H9 (cell line): ENCODE measurements around the gene HS1BP3. TPM values are rescaled to one million over a fixed set of nuclear protein-coding genes. Genes with fewer than 3 reads are reported as not detected.

Experiments
- DNase-seq: peaks from one replicate; pipeline ENCODE4 v3.0.0-alpha.2; 2017
- H2AFZ ChIP-seq: one replicate; pipeline ENCODE4 v1.6.1; 2013; ENCODE audit warnings: mild to moderate bottlenecking, low read length, control low read depth, moderate library complexity
- H2AK5ac ChIP-seq: 2 replicates; pipeline ENCODE4 v1.6.1; 2013; ENCODE audit warnings: low read length, control low read depth, mixed read lengths; ENCODE audit not compliant: insufficient read length
- H2BK120ac ChIP-seq: one replicate; pipeline ENCODE4 v1.6.1; 2013; ENCODE audit warnings: low read depth, mild to moderate bottlenecking, low read length, control low read depth, inconsistent platforms; ENCODE audit not compliant: poor library complexity, severe bottlenecking
- H2BK12ac ChIP-seq: 2 replicates; pipeline ENCODE4 v1.6.1; 2013; ENCODE audit warnings: low read length, control low read depth, mixed read lengths, low read depth; ENCODE audit not compliant: insufficient read length
- H2BK15ac ChIP-seq: 2 replicates; pipeline ENCODE4 v1.6.1; 2013; ENCODE audit warnings: low read depth, low read length, control low read depth
- H2BK20ac ChIP-seq: one replicate; pipeline ENCODE4 v1.6.1; 2013; ENCODE audit warnings: low read depth, mild to moderate bottlenecking, low read length, control low read depth, inconsistent platforms; ENCODE audit not compliant: poor library complexity, severe bottlenecking
- H2BK5ac ChIP-seq: 2 replicates; pipeline ENCODE4 v1.6.1; 2013; ENCODE audit warnings: low read length, control low read depth, mixed read lengths; ENCODE audit not compliant: insufficient read length
- H3K14ac ChIP-seq: 2 replicates; pipeline ENCODE4 v1.6.1; 2013; ENCODE audit warnings: low read length, control low read depth; ENCODE audit not compliant: insufficient read depth
- H3K18ac ChIP-seq: 2 replicates; pipeline ENCODE4 v1.6.1; 2013; ENCODE audit warnings: low read depth, mild to moderate bottlenecking, mixed read lengths, low read length, control low read depth; ENCODE audit not compliant: insufficient read length
- H3K23ac ChIP-seq: 2 replicates; pipeline ENCODE4 v1.6.1; 2013; ENCODE audit warnings: low read length, control low read depth, mixed read lengths, low read depth; ENCODE audit not compliant: insufficient read length
- H3K23me2 ChIP-seq: 2 replicates; pipeline ENCODE4 v1.6.1; 2013; ENCODE audit warnings: low read depth, mild to moderate bottlenecking, mixed read lengths, low read length, control low read depth; ENCODE audit not compliant: insufficient read length, poor library complexity, severe bottlenecking
- H3K27ac ChIP-seq: 2 replicates; pipeline ENCODE4 v1.5.1; 2013; ENCODE audit warnings: low read length, control low read depth, mixed read lengths, low read depth; ENCODE audit not compliant: insufficient read length
- H3K27me3 ChIP-seq: 2 replicates; pipeline ENCODE4 v1.6.1; 2013; ENCODE audit warnings: low read length, control low read depth, inconsistent platforms; ENCODE audit not compliant: insufficient read depth
- H3K4ac ChIP-seq: 2 replicates; pipeline ENCODE4 v1.6.1; 2013; ENCODE audit warnings: low read depth, mild to moderate bottlenecking, control low read depth, inconsistent platforms, low read length, moderate library complexity
- H3K4me1 ChIP-seq: 2 replicates; pipeline ENCODE4 v1.6.1; 2013; ENCODE audit warnings: low read length, control low read depth, inconsistent platforms; ENCODE audit not compliant: insufficient read depth
- H3K4me2 ChIP-seq: 2 replicates; pipeline ENCODE4 v1.6.1; 2013; ENCODE audit warnings: low read length, control low read depth, mixed read lengths; ENCODE audit not compliant: insufficient read length, insufficient read depth
- H3K56ac ChIP-seq: 2 replicates; pipeline ENCODE4 v1.6.1; 2013; ENCODE audit warnings: low read depth, mild to moderate bottlenecking, mixed read lengths, low read length, control low read depth; ENCODE audit not compliant: insufficient read length
- H3K79me1 ChIP-seq: 2 replicates; pipeline ENCODE4 v1.6.1; 2013; ENCODE audit warnings: low read depth, mild to moderate bottlenecking, moderate library complexity, low read length, control low read depth, inconsistent platforms; ENCODE audit not compliant: insufficient read depth, poor library complexity, severe bottlenecking
- H3K79me2 ChIP-seq: 2 replicates; pipeline ENCODE4 v1.6.1; 2013; ENCODE audit warnings: low read length, control low read depth, inconsistent platforms; ENCODE audit not compliant: insufficient read depth
- H3K9ac ChIP-seq: 2 replicates; pipeline ENCODE4 v1.6.1; 2013; ENCODE audit warnings: low read length, control low read depth, mixed read lengths; ENCODE audit not compliant: insufficient read length; ENCODE audit errors: extremely low read depth
- H3K9me3 ChIP-seq: one replicate; pipeline ENCODE4 v1.6.1; 2013; ENCODE audit warnings: low read depth, low read length, inconsistent platforms; ENCODE audit not compliant: control insufficient read depth
- H3T11ph ChIP-seq: one replicate; pipeline ENCODE4 v1.6.1; 2013; ENCODE audit warnings: mild to moderate bottlenecking, low read length, control low read depth, inconsistent platforms
- H4K20me1 ChIP-seq: one replicate; pipeline ENCODE4 v1.6.1; 2013; ENCODE audit not compliant: control insufficient read depth, insufficient read length, insufficient read depth
- H4K5ac ChIP-seq: 2 replicates; pipeline ENCODE4 v1.6.1; 2013; ENCODE audit warnings: low read depth, mild to moderate bottlenecking, mixed read lengths, low read length, control low read depth; ENCODE audit not compliant: insufficient read length
- H4K8ac ChIP-seq: replicated peaks from 2 replicates; pipeline ENCODE4 v1.6.1; 2013; ENCODE audit warnings: low read length, control low read depth, mixed read lengths, low read depth; ENCODE audit not compliant: insufficient read length
- H4K91ac ChIP-seq: 2 replicates; pipeline ENCODE4 v1.6.1; 2013; ENCODE audit warnings: low read depth, mild to moderate bottlenecking, moderate library complexity, mixed read lengths, low read length, control low read depth; ENCODE audit not compliant: insufficient read length
- H3K27ac Mint-ChIP-seq, 3 experiments: 2 replicates in 2 of 3; 3 replicates in 1 of 3; pipeline ENCODE4 v1.8.0; 2020 to 2021; ENCODE audit warnings: mixed read lengths in 3 of 3, mild to moderate bottlenecking in 1 of 3, moderate library complexity in 1 of 3
- H3K27me3 Mint-ChIP-seq: 2 replicates; pipeline ENCODE4 v1.8.0; 2021; ENCODE audit warnings: low read depth, mild to moderate bottlenecking, moderate library complexity, mixed read lengths
- H3K36me3 Mint-ChIP-seq, 3 experiments: 2 replicates in 2 of 3; 3 replicates in 1 of 3; pipeline ENCODE4 v1.8.0; 2020 to 2021; ENCODE audit warnings: low read depth in 3 of 3, mixed read lengths in 3 of 3; ENCODE audit not compliant: insufficient read depth in 1 of 3
- H3K4me1 Mint-ChIP-seq, 2 experiments: 2 replicates each; pipeline ENCODE4 v1.8.0; 2020; ENCODE audit warnings: mixed read lengths in 2 of 2
- H3K4me3 Mint-ChIP-seq, 2 experiments: 2 replicates in 1 of 2; 3 replicates in 1 of 2; pipeline ENCODE4 v1.8.0; 2020 to 2021; ENCODE audit warnings: mild to moderate bottlenecking in 2 of 2, mixed read lengths in 2 of 2, moderate library complexity in 1 of 2
- H3K9me3 Mint-ChIP-seq, 2 experiments: 2 replicates in 1 of 2; 3 replicates in 1 of 2; pipeline ENCODE4 v1.8.0; 2020; ENCODE audit warnings: mild to moderate bottlenecking in 2 of 2, mixed read lengths in 2 of 2, moderate library complexity in 1 of 2
- CTCF ChIP-seq: fragments of 200-600 bp; sonication (generic); conservative IDR thresholded peaks from 3 replicates; pipeline ENCODE4 v1.8.0; 2021; ENCODE audit warnings: antibody characterized with exemption, mild to moderate bottlenecking
- WGBS: extraction: QIAGEN DNeasy Blood & Tissue Kit; methylation state at CpG from one replicate; pipeline ENCODE4 v1.1.7; 2013; ENCODE audit warnings: missing lambda C conversion rate, low lambda C conversion rate, mixed read lengths; ENCODE audit not compliant: insufficient read length; ENCODE audit errors: extremely low coverage; 5-methylcytosine and 5-hydroxymethylcytosine counted together
- total RNA-seq: library from RNA; stranded (reverse); gene quantifications from 2 replicates; pipeline ENCODE4 v1.2.1, GENCODE V29; 2021

The HS1BP3 gene
- total RNA-seq, 1 experiment from 2014 or later, result 11.1 TPM

DNA sequence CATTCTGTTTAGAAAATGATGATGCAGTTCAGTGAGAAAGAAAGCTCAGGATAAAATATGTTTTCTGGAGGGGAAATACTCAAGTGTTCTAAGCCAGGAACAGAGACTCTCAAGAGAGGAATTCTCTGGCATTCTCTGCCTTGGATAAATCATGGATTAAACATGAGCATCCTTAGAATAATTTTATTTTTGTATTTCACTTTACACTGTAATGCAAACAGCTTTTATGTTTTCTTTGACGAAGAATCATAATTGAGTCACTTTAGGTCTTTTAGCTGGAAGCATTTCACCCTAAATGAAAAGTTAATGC is 27.1 kb upstream of the HS1BP3 start:
- H4K91ac ChIP-seq, result no peak overlapping the region
- H2BK15ac ChIP-seq, result no peak overlapping the region
- H3K4me1 Mint-ChIP-seq, result peaks cover 24 to 35% of the 10 kb centered on the region in 2 experiments
- H2AFZ ChIP-seq, result no peak overlapping the region
- no peak overlapping the region for H3K18ac ChIP-seq
- no peaks in the 10 kb centered on the region for H3K23me2 ChIP-seq
- no peak overlapping the region for H2BK5ac ChIP-seq
- H2BK12ac ChIP-seq, result no peak overlapping the region
- no peak overlapping the region for H3K56ac ChIP-seq
- H3K79me1 ChIP-seq, result no peaks in the 10 kb centered on the region
- no peaks in the 10 kb centered on the region for H3K4me1 ChIP-seq
- no peak overlapping the region for H3K27ac Mint-ChIP-seq
- no peaks in the 10 kb centered on the region for H3K9me3 ChIP-seq
- no peak overlapping the region for H4K5ac ChIP-seq
- H3K9me3 Mint-ChIP-seq, result no peaks in the 10 kb centered on the region
- no peak overlapping the region for H2BK20ac ChIP-seq
- no peak overlapping the region for H3K27ac ChIP-seq
- no peak overlapping the region for H3K9ac ChIP-seq
- peaks cover 31% of the 10 kb centered on the region for H3K27me3 Mint-ChIP-seq
- no peak for TF ChIP-seq CTCF
- H3T11ph ChIP-seq, result no peak overlapping the region
- no peaks in the 10 kb centered on the region; a peak in 1 of 7 replicates for H3K36me3 Mint-ChIP-seq
- H4K20me1 ChIP-seq, result no peaks in the 10 kb centered on the region
- H3K4me2 ChIP-seq, result no peak overlapping the region
- H3K23ac ChIP-seq, result no peak overlapping the region
- H3K4ac ChIP-seq, result no peak overlapping the region
- no peak overlapping the region for H2BK120ac ChIP-seq
- DNase-seq, result no peak
- no CpG with 5 or more reads among the region's 1 CpG for WGBS
- H4K8ac ChIP-seq, result no peak overlapping the region
- H3K14ac ChIP-seq, result no peak overlapping the region
- H3K27me3 ChIP-seq, result peaks cover 7% of the 10 kb centered on the region; the same call in 1 of the 2 replicates
- no peak overlapping the region for H3K4me3 Mint-ChIP-seq
- H2AK5ac ChIP-seq, result no peak overlapping the region
- no peaks in the 10 kb centered on the region for H3K79me2 ChIP-seq
